Brain microvascular endothelial cell (primary cell): ENCODE measurements around the gene C11orf21.

Experiments used
- DNase-seq: peaks from one replicate; pipeline ENCODE4 v3.0.0-alpha.2; 2020
- H3K27ac ChIP-seq: fragments of 250-450 bp; sonication (Bioruptor Pico); 2 replicates; pipeline ENCODE4 v1.5.1; 2020; ENCODE audit warnings: mild to moderate bottlenecking, moderate library complexity
- H3K27me3 ChIP-seq: fragments of 250-450 bp; sonication (Bioruptor Pico); replicated peaks from 2 replicates; pipeline ENCODE4 v1.5.1; 2020; ENCODE audit warnings: mild to moderate bottlenecking
- H3K36me3 ChIP-seq: fragments of 250-450 bp; sonication (Bioruptor Pico); replicated peaks from 2 replicates; pipeline ENCODE4 v1.5.1; 2020; ENCODE audit warnings: mild to moderate bottlenecking
- H3K4me3 ChIP-seq: 2 replicates; pipeline ENCODE4 v1.5.1; 2011; ENCODE audit warnings: low read depth, mild to moderate bottlenecking, control low read depth, low read length, moderate library complexity
- in situ Hi-C: cut with HindIII; loops from 2 replicates; pipeline ENCODE4 v1.10.0; 2017; ENCODE audit warnings: low sequenced_read_pairs, low pct_ligation_motif_present
- TF ChIP-seq, protein P1 (sequence below): IDR thresholded peaks from 2 replicates; pipeline ENCODE4 v1.5.1; 2011; ENCODE audit warnings: low read depth, mild to moderate bottlenecking, moderate library complexity, low read length, control low read depth, inconsistent platforms; ENCODE audit errors: missing control alignments

The C11orf21 gene

DNA sequence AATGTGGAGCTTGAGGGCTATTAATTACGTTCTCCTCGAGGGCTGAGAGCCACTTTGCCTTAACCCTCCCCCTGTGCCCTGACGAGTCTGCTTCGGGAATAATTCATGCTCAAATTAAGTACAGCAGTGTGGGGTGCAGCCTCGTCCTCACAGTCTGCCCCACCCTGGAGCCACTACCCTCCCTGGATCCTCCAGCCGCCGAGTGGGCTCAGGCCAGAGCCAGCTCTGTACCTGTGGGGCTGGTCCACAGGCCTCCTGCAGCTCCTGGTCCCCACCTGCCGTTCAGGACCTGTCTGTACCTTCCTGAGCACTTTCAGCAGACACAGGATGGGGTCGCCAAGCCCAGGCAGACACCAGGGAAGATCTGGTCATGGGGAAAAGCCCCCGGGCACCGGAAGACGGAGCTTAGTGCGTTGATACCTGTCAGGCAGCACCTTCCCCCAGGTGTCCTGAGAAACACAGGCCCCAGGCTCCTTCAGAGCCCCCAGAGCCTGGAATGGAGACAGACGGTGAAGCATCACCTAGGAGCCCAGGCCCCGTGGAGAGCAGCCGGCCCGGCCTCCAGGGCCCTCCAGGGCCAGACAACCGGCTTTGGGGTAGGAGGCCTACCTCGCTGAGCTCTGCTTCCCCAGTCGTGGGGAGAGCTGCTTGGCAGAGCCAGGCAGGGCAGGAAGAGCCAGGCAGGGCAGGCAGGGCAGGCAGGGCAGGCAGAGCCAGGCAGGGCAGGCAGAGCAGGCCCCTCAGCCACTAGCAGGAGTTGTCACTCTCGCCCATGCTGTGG lies 9.8 kb upstream of the C11orf21 start:
- H3K27ac ChIP-seq = no peak overlapping the region
- H3K27me3 ChIP-seq = no peaks in the 10 kb centered on the region
- no peak for DNase-seq
- no peak overlapping the region for H3K4me3 ChIP-seq
- TF ChIP-seq, protein P1, sequence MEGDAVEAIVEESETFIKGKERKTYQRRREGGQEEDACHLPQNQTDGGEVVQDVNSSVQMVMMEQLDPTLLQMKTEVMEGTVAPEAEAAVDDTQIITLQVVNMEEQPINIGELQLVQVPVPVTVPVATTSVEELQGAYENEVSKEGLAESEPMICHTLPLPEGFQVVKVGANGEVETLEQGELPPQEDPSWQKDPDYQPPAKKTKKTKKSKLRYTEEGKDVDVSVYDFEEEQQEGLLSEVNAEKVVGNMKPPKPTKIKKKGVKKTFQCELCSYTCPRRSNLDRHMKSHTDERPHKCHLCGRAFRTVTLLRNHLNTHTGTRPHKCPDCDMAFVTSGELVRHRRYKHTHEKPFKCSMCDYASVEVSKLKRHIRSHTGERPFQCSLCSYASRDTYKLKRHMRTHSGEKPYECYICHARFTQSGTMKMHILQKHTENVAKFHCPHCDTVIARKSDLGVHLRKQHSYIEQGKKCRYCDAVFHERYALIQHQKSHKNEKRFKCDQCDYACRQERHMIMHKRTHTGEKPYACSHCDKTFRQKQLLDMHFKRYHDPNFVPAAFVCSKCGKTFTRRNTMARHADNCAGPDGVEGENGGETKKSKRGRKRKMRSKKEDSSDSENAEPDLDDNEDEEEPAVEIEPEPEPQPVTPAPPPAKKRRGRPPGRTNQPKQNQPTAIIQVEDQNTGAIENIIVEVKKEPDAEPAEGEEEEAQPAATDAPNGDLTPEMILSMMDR = no peak
- in situ Hi-C loops = no loop called here
- H3K36me3 ChIP-seq = no peaks in the 10 kb centered on the region

DNA sequence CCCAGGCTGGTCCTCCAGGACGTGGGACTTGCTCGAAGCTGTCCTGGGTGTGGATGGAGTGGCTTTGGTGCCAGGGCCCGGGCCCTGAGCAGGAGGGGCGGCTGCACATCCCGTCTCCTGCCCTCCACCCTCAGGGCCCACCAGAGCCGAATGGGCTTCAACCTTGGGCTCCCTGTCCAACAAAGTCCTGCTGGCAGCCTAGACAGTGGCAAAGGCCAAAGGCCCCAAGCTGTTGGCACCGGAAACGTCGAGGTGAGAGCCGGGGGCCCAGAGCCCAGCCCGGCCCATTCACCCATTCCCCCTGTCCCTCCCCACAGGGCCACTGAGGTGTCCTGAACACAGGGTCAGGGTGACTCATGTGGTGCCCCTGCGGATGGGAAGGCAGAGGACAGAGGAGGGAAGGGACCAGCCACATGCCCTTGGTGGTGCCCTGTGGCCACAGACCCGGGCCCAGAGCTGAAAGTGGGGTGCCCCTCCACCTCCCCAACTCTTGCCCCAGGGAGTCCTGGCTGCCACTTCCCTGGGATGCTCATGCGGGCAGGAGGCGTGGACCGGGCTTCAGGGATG lies 9.2 kb upstream of the C11orf21 start:
- in situ Hi-C loops = no loop called here
- Histone ChIP-seq H3K36me3 (no peaks in the 10 kb centered on the region), H3K27me3 (no peaks in the 10 kb centered on the region), H3K4me3 (no peak overlapping the region), H3K27ac (no peak overlapping the region)
- DNase-seq = no peak
- TF ChIP-seq, protein P1 = no peak

DNA sequence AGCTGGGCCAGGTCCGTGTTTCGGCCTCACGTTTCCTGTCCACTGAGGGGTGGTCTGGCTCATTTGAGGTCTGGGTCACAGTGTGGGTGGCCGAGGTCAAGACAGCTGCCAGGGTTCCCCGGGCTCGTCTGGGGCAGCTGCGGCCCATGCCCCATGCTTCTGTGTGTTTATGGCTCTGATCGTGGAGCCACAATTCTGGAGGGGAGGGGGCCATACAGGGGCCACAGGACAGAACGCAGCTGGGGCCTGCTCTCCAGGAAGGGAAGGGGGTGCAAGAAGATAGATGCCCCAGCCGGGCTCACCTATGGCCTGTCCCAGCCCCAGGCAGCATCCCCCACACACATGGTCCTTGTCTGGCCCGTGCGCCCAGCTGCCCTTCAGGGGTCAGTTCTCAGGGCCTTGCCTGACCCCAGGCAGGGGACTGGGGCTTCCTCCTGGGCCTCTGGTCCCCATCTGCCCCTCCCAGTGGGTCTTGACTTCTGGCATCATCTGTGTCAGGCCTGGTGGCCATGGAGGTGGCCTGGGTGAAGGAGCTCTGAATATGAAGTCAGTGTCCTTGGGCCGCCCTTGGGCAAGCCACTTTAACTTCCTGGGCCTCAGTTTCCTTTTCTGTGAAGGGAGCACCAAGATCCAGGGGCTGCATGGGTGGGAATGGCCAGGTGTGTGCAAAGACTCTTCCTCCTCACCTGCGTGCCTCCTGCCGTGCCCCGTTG lies 8.5 kb upstream of the C11orf21 start:
- TF ChIP-seq, protein P1 = no peak
- DNase-seq = no peak
- H3K27me3 ChIP-seq = no peaks in the 10 kb centered on the region
- in situ Hi-C loops = no loop called here
- H3K4me3 ChIP-seq = no peak overlapping the region
- no peak overlapping the region for H3K27ac ChIP-seq
- no peaks in the 10 kb centered on the region for H3K36me3 ChIP-seq

DNA sequence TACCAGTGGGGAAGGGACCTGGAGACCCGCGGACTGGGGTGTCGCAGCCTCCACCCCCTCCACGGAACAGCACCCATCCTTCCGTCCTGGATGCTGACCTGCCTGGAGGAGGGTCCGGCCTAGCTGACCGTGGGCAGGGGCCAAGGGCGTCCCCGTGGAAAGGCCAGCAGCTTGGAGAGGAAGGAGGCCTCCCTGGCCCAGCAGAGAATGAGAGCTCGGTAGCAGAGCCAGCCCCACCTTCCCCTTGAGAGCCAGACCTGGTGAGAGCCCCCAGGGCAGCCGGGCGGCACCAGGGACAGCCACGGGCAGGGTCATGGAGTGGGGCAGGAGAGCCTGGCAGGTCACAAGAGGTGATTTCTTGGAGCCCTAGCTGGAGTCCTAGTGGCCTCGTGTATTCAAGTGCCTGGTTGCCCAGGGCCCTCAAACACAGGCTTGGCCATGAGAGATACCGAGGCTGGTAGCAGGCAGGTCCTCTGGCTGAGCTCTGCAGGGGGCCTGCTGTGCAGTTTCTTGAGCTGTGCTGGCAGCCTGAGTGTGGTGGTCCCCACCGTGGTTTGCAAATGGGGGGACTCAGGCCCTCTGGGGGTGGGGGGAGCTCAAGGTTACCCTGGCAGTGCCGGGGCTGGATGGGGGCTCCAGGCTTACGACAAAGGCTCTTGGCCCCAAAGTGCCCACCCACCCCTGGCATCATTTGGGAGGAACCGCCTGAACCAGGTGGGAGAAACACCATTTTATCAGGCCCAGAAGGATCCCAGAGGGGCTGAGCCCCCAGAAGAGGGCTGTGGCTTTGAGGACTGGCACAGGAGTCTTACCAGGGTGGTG lies 7.7 kb upstream of the C11orf21 start:
- DNase-seq = no peak
- H3K36me3 ChIP-seq = no peaks in the 10 kb centered on the region
- no peak overlapping the region for H3K27ac ChIP-seq
- H3K27me3 ChIP-seq = no peaks in the 10 kb centered on the region
- TF ChIP-seq, protein P1 = no peak
- H3K4me3 ChIP-seq = no peak overlapping the region
- in situ Hi-C loops = no loop called here

DNA sequence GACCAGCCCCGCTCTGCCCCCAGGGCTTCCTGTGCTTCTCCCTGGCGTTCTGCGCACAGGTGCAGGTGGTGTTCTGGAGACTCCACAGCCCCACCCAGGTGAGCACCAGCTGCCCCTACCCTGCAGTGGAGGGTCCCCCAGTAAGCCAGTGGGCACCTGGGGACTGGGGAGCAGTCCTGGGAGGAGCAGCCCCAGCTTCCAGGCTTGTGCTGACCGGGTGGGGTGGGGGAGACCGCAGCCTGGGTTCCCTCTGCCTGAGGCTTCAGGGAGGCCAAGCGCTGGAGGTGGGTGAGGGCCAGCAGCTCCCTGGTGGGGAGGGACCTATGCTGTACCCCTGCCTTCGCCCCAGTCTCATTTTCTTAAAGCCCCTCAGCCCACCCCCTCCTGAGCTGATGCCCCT lies 7.0 kb upstream of the C11orf21 start:
- Histone ChIP-seq H3K27me3 (no peaks in the 10 kb centered on the region), H3K27ac (no peak overlapping the region), H3K36me3 (no peaks in the 10 kb centered on the region), H3K4me3 (no peak overlapping the region)
- no peak for DNase-seq
- TF ChIP-seq, protein P1 = no peak
- in situ Hi-C loops = no loop called here
